Esophagus squamous epithelium (tissue), 5 donors: Measurements from ENCODE around the gene RBPMS2. TPM values are rescaled to one million over a fixed set of nuclear protein-coding genes. Genes with fewer than 3 reads are reported as not detected.

Experiments
- DNase-seq: peaks from one replicate; lab custom pipeline; 2025; lab: John Stamatoyannopoulos, UW
- H3K27ac ChIP-seq, 4 donors: fragments of 200-600 bp; sonication (generic); one replicate each; pipeline ENCODE4 v1.5.1; 2016 to 2019; ENCODE audit warnings: mild to moderate bottlenecking in 1 of 4
- H3K27me3 ChIP-seq, 4 donors: fragments of 200-600 bp; sonication (generic); 1 replicate in 3 of 4; 2 replicates in 1 of 4; pipeline versions ENCODE4 v1.5.1 to v1.6.0; 2017 to 2021; ENCODE audit warnings: antibody characterized with exemption in 1 of 4
- H3K36me3 ChIP-seq, 3 donors: fragments of 200-600 bp; sonication (generic); one replicate each; pipeline ENCODE4 v1.5.1; 2016 to 2019
- H3K4me1 ChIP-seq, 3 donors: fragments of 200-600 bp; sonication (generic); one replicate each; pipeline ENCODE4 v1.5.1; 2017 to 2019
- H3K4me3 ChIP-seq, 4 donors: fragments of 200-600 bp; sonication (generic); 1 replicate in 3 of 4; 2 replicates in 1 of 4; pipeline ENCODE4 v1.5.1; 2016 to 2019; ENCODE audit warnings: mild to moderate bottlenecking in 2 of 4, moderate library complexity in 1 of 4
- H3K9me3 ChIP-seq, 3 donors: fragments of 200-600 bp; sonication (generic); one replicate each; pipeline ENCODE4 v1.5.1; 2016 to 2019
- POLR2A ChIP-seq, 4 donors: fragments of 450-650 bp; IDR thresholded peaks; one replicate each; pipeline ENCODE4 v1.6.1; 2017; ENCODE audit warnings: antibody characterized with exemption in 4 of 4, mild to moderate bottlenecking in 4 of 4, moderate library complexity in 3 of 4
- WGBS, 2 donors: methylation state at CpG; one replicate each; pipeline ENCODE4 v1.1.5; 2018; 5-methylcytosine and 5-hydroxymethylcytosine counted together
- intact Hi-C: fragments of 100-400 bp; cut with DNase I; formaldehyde crosslinking; loops from one replicate; pipeline ENCODE4 v1.15.0; 2022
- total RNA-seq, 4 donors: library from RNA; depleted of rRNA; stranded (reverse); fragments of >200 nt; gene quantifications; one replicate each; pipeline ENCODE4 v1.1.0, GENCODE V29; 2016
- TF ChIP-seq, protein P1 (sequence below), 6 experiments: fragments of 450-650 bp in 4 of 6; fragments of 200-600 bp in 2 of 6; sonication (generic) in 2 of 6; IDR thresholded peaks; one replicate each; pipeline ENCODE4 v1.5.1; 2016 to 2019; ENCODE audit warnings: antibody characterized with exemption in 6 of 6, mild to moderate bottlenecking in 4 of 6, moderate library complexity in 4 of 6
- donor health status: DM: yes; HTN: yes; CAD: no.

RBPMS2 gene
- total RNA-seq, 4 donors from 2014 or later, result 0.75 to 5.0 (median 1.3) TPM; not detected in 1

DNA sequence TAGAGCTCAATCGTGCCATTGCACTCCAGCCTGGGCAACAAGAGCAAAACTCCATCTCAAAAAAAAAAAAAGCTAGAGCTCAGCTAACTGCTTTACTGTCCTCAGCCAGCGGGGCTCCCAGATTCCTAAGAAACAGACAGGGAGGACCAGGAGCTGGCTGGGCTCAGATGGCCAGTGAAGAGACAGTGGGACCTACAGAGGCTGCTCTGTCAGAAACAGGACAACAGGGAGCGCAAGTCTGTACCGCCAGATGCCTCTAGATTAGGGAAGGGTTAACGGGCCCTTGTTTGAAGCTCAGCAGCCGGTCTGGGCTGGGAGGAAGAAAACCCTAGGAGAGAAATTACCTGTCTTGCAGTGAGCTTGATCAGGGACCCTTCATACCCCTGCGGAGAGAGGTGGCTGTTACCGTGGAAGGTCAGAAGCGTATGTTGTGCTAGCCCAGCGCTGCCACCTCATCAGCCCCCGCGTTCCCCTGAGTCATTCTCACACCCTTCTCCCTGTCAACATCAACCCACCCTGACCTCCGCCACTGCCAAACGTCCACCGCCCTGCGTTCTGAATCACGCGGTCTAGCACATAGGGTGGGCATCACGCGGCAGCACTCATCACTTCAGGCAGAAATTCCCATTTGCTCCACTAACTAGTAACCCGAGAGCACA is 25.3 kb downstream of the RBPMS2 start:
- Histone ChIP-seq H3K4me3 (no peak overlapping the region), H3K9me3 (no peaks in the 10 kb centered on the region), H3K27ac (peak overlapping the region in 3 of 4 donors; percentile 27 to 70 (median 69)), H3K27me3 (peaks cover 0 to 16% (median 0%) of the 10 kb centered on the region in 4 donors), H3K4me1 (peaks cover 0 to 5% (median 4%) of the 10 kb centered on the region in 3 donors), H3K36me3 (no peaks in the 10 kb centered on the region)
- intact Hi-C loops, result no loop called here
- 67 to 74% methylated on average over 17 to 19 of the region's 21 CpGs for WGBS, 2 donors
- no peak for DNase-seq
- TF ChIP-seq, protein P1, sequence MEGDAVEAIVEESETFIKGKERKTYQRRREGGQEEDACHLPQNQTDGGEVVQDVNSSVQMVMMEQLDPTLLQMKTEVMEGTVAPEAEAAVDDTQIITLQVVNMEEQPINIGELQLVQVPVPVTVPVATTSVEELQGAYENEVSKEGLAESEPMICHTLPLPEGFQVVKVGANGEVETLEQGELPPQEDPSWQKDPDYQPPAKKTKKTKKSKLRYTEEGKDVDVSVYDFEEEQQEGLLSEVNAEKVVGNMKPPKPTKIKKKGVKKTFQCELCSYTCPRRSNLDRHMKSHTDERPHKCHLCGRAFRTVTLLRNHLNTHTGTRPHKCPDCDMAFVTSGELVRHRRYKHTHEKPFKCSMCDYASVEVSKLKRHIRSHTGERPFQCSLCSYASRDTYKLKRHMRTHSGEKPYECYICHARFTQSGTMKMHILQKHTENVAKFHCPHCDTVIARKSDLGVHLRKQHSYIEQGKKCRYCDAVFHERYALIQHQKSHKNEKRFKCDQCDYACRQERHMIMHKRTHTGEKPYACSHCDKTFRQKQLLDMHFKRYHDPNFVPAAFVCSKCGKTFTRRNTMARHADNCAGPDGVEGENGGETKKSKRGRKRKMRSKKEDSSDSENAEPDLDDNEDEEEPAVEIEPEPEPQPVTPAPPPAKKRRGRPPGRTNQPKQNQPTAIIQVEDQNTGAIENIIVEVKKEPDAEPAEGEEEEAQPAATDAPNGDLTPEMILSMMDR (IDR thresholded peaks at IDR 0.05), result no peak
- no peak for TF ChIP-seq POLR2A (IDR thresholded peaks at IDR 0.05)

DNA sequence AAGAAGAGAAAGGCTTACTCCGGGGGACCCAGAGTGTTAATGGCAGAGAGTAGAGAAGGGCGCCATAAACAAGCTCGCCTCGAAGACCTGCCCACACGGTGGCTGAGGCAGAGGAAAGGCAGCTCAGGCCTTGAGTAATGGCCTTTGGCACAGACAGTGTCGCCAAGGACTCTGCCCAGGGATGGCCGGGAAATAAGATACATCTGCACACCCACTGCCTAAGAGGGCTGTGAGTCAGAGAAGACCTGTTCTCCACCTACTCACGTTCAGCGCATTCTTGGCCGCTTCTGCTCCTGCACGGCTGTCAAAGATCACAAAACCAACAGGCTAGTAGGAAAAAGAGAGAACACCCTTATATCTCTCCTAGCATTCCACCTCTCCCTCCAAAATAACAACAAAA is 26.2 kb downstream of the RBPMS2 start:
- no peaks in the 10 kb centered on the region for H3K9me3 ChIP-seq
- no peak for DNase-seq
- peaks cover 0 to 5% (median 4%) of the 10 kb centered on the region in 3 donors for H3K4me1 ChIP-seq
- peaks cover 0 to 16% (median 0%) of the 10 kb centered on the region in 4 donors for H3K27me3 ChIP-seq
- no peak for TF ChIP-seq POLR2A (IDR thresholded peaks at IDR 0.05)
- TF ChIP-seq, protein P1 (IDR thresholded peaks at IDR 0.05), result no peak
- H3K36me3 ChIP-seq, result no peaks in the 10 kb centered on the region
- peak overlapping the region in 2 of 4 donors; percentile 39 to 69 for H3K27ac ChIP-seq
- WGBS, 2 donors, result 41 to 67% methylated on average over 10 to 11 of the region's 11 CpGs
- no peak overlapping the region for H3K4me3 ChIP-seq
- intact Hi-C loops, result no loop called here

DNA sequence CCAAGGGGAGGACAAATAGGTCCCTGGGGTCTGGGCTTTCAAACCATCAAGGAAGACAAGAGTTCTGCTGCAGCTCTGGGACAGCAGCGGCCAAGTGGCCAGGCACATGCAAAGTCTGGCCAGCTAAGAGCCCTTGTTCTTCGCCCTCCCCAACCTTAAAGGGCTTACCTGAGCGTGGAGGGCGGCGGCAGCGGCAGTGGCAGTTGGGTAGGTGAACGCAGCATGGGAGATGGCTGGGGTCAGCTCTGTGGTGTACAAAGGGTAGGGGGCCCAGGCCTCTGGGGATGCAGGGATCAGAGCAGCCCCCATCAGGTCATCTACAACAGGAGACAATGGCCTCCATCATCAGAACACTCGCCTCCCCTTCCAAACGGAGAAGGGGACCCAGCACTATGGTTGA is 27.1 kb downstream of the RBPMS2 start:
- H3K27me3 ChIP-seq, result peaks cover 0 to 16% (median 0%) of the 10 kb centered on the region in 4 donors
- H3K9me3 ChIP-seq, result no peaks in the 10 kb centered on the region
- H3K36me3 ChIP-seq, result no peaks in the 10 kb centered on the region
- peak overlapping the region in 1 of 4 donors; percentile 69 for H3K27ac ChIP-seq
- intact Hi-C loops, result no loop called here
- H3K4me3 ChIP-seq, result no peak overlapping the region
- no peak for DNase-seq
- peaks cover 0 to 8% (median 4%) of the 10 kb centered on the region in 3 donors for H3K4me1 ChIP-seq
- 97 to 100% methylated on average over 1 to 4 of the region's 9 CpGs for WGBS, 2 donors
- TF ChIP-seq POLR2A (IDR thresholded peaks at IDR 0.05), result no peak
- TF ChIP-seq, protein P1 (IDR thresholded peaks at IDR 0.05), result no peak

DNA sequence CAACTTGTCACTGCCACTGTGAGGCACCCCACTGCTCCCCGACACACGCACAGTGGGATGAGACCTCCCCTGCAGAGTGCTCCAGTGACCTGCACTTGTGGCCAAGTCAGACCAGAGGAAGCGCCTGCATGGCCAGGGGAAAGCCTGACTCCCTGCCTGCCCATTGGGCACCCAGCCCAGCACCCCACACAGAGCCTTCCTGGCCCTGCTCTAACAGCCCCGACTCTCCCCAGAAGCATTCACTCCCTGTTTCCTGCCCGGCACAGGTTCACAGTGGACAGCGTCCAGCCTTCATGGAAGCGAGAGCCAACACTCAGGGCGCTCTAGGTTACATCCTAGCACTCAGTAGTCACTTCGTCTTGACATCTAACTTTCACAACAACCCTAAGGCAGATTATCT is 27.8 kb downstream of the RBPMS2 start:
- no peak for TF ChIP-seq POLR2A (IDR thresholded peaks at IDR 0.05)
- TF ChIP-seq, protein P1 (IDR thresholded peaks at IDR 0.05), result no peak
- H3K27me3 ChIP-seq, result peaks cover 0 to 16% (median 0%) of the 10 kb centered on the region in 4 donors
- no peaks in the 10 kb centered on the region for H3K9me3 ChIP-seq
- no peaks in the 10 kb centered on the region for H3K36me3 ChIP-seq
- peak overlapping the region in 3 of 4 donors; percentile 4 to 69 (median 25) for H3K27ac ChIP-seq
- WGBS, 2 donors, result 61 to 73% methylated on average over 5 to 6 of the region's 9 CpGs
- no peak for DNase-seq
- no peak overlapping the region for H3K4me3 ChIP-seq
- intact Hi-C loops, result no loop called here
- peaks cover 0 to 14% (median 4%) of the 10 kb centered on the region in 3 donors for H3K4me1 ChIP-seq

DNA sequence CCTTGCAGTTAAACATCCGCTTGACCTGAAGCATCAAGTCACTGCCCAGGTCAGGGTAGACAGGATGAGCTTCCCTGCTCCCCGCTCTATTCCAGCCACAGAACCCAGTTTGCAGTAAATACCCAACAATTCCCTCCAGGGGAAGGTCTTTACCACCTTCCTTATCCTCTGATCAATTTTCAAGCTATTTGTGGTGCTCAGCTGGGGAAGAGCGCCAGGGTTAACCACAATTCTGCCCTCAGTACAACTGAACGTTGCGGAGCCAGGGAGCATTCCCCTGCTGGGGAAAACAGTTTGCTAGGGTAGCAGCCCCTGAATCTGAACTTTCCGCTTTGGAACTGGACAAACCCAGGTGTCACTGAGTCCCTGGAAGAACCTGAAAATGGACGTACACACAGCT is 28.5 kb downstream of the RBPMS2 start:
- peaks cover 0 to 14% (median 4%) of the 10 kb centered on the region in 3 donors for H3K4me1 ChIP-seq
- WGBS, 2 donors, result 73 to 88% methylated on average over 4 to 7 of the region's 7 CpGs
- TF ChIP-seq POLR2A (IDR thresholded peaks at IDR 0.05), result no peak
- TF ChIP-seq, protein P1 (IDR thresholded peaks at IDR 0.05), result no peak
- H3K4me3 ChIP-seq, result no peak overlapping the region
- intact Hi-C loops, result no loop called here
- H3K27me3 ChIP-seq, result peaks cover 0 to 16% (median 0%) of the 10 kb centered on the region in 4 donors
- no peaks in the 10 kb centered on the region for H3K36me3 ChIP-seq
- H3K27ac ChIP-seq, result peak overlapping the region in 3 of 4 donors; percentile 4 to 69 (median 25)
- DNase-seq, result no peak
- no peaks in the 10 kb centered on the region for H3K9me3 ChIP-seq
